HG03196 (cell line): Measurements from ENCODE around the gene EDC3.
"Not testable (repeated sequence)": the region's sequence is repeated elsewhere in the genome, so short reads cannot be mapped to it uniquely, and the experiment has no call there.

ENCODE experiments used
- ATAC-seq: cut with Tn5 transposase; IDR thresholded peaks from one replicate; pipeline ENCODE4 v1.9.1; 2021; ENCODE audit not compliant: unreplicated experiment

Gene EDC3

GRCh38 chr15:74612677-74613076 is 83.1 kb downstream of the EDC3 start:
- no peak for ATAC-seq

DNA sequence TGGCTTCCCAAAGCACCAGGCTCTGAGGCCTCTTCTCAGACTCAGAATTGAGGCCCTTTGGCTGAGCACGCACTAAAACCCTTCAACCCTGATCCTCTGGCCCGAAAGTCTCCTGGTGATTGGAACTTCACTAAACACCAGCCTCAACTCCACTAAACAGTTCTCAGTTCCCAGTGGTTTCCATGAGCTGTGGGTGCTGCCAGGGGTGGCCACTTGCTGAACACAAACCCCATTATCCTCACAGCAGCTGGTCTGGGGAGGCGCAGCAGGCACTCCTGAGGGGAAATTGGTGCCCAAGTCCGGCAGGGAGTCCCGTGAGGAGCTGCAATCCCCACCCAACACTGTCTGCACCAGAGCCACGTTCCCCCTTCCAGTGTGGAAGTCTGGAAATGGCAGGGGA is 84.0 kb downstream of the EDC3 start:
- no peak for ATAC-seq

DNA sequence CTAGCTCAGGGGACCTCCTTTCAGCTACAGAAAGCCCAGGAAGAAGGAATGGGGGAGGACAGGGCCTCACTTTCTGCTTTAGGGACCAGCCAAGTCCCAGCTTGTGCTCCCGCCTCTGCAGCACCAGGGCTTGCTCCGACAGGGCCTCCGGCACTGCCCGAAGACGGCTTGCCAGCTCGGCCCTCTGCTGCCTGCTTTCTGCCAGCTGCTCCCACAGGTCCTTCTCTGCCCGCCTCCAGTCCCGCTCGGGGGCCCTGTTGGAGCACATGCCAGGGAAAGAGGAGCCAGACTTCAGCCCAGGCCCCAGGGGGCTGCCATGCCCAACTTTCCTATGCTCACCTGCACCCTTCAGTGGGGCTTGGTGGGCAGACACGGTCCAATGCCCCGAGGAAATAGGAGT is 84.5 kb downstream of the EDC3 start:
- ATAC-seq, result no peak

- no peak for ATAC-seq
Measured at GRCh38 chr15:74610302-74610951, 85.4 kb downstream of the EDC3 start.

- ATAC-seq, result no peak
Measured at GRCh38 chr15:74609938-74610301, 85.9 kb downstream of the EDC3 start.

GRCh38 chr15:74608786-74609185 is 87.0 kb downstream of the EDC3 start:
- no peak for ATAC-seq

GRCh38 chr15:74605795-74606150 is 90.1 kb downstream of the EDC3 start:
- ATAC-seq, result no peak

DNA sequence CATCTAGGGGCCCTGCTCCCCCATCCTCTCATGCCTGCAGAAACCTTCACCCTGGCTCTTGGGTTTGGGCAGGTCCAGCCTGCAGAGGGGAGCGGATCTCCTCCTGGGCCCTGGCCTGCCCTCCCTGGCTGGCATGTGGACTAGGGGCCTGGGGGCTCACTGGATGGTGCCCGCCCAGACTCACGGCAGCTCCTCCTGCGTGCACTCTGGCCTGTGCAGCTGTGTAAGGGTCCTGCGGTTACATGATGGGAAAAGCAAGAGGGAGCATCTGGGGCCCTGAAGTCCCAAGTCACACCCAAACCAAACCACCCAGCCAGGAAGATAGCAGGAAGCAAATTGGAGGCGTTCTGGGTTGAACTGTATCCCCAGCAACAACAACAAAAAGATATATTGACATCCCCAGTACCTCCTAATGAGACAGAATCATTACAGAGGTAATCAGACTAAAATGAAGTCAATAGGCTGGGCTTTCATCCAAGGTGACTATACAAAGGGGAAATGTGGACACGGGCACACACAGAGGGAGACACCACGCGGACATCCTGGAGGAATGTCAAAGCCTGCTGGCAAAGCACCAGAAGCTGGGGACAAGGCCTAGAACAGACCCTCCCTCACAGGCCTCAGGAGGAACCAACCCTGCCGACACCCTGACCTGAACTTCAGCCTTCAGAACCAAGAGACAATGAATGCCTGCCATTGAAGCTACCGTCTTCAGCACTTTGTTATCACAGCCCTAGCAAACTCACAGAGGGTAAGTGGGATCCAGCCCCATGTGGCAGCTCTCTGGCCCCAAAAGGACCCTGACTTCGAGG is 90.6 kb downstream of the EDC3 start:
- ATAC-seq, result no peak

DNA sequence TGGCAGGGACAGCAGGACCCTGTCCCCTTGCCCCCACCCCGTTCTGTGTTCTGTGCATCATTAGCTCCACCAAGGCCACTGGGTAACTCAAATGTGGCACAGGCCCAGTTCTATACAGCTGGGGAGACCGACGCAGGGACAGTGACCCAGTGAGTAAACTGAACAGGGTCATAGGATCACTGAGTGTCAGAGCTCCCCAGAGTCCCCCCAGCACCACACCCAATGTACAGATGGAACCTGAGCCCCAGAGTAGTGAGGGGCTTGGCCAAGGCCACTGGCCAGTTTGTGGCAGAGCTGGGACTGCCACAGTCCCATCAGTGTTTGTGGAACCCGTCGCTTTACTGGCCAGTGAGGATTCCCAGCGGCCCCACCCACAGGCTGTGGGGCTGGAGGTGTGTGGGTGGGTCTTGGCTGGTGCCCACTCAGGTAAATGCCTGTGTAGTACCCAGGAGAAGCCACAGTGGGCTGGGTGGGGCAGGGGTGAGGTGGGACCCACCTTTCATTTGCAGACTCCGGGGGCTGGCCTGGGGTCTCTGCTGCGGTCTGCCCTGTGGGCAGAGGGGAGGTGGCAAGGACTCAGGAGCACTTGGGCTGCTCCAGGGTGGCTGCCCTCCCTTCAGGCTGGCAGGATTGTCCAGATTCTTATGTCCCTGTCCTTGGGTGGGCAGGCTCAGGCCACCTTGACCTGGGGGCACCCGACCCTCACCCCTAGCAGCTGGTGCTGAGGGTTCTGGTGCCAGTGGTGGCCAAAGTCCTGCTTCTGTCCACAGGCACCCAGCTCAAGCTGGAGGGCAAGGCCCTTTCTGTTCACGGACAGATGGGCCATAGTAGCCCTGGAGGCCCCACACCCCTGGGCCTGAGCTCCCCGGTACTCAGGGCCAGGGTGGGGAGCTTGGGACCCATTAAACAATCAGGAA is 91.8 kb downstream of the EDC3 start:
- ATAC-seq, result no peak

DNA sequence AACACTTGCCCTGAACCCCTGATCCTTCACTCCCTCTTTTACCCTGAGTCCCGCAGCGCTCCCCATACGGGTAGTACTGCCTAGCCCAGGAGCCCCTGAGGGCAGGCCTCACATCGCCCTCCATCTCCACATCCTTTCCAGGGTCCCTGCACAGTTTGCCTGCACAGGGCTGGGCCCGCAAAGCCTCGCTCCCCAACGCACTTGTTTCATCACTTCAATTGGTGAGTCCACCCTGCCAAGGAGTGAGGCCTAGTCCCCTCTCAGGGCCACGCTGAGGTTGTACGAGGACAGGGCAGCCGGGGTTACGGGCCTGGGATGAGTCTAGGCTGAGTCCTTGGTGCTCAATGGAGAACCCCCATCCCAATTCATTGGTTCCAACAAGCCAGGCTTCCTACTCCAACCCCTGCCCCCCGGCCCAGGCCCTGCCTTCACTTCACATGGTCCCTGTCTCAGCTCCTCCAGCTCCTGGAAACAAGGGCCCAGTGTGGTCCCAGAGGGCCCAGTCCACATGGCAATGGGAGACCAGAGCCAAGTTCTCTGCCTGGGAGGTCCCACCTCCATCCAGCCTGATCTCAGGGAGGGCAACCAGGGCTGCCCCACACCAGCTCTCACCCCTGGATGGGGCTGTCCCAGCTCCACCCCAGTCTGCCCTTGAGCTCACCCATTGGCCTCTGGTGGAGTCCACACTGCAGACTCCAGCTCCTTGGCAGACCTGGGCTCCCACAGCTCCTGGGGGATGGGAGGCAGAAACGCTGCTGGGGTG is 92.6 kb downstream of the EDC3 start:
- no peak for ATAC-seq

DNA sequence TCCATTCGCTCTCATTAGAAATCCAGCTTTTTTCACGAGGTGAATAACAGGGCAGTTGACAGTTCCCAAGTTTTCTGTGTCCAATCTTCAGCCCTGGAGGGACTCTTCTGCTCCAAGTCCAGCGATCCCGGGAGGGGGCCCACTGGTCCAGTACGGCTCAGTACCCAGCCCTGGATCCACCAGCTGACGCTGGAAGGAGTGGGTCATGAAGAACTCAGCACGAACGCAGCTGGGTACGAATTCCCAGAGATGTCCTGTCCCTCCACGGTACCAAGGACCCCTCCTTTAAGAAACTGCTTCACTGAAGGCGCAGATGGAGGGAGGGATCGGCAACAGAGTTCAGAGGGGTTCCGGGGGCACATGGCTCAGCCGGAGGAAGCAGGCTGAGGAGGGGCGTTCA is 96.7 kb downstream of the EDC3 start:
- no peak for ATAC-seq

GRCh38 chr15:74598126-74598842 is 97.5 kb downstream of the EDC3 start:
- ATAC-seq, result peak; percentile 77

DNA sequence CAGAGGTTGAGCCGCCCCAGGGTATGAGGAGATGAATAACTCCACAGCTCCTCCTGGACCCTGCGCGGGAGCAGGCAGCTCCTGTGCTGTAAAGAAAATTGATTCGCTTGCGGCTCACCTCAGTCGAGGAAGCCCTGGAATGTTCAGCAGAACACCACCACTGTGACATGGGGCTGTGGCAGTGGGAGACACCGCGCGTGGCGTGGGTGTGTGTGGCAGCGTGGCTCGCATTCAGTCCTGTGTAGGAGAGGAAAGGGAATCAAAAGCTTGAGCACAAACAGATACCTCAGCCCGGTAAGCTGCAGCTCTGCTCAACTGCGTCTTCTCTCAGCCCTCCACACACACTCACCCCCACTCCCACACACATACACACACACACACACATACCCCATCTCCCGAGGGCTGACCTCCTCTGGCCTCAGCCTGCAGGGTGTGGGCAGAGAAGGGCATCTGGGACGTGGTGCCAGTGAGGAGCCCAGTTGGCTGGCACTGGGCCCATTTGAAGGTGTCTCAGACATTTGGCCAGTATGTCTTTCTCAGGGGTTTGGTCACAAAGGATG is 98.6 kb downstream of the EDC3 start:
- ATAC-seq, result not testable (repeated sequence)

DNA sequence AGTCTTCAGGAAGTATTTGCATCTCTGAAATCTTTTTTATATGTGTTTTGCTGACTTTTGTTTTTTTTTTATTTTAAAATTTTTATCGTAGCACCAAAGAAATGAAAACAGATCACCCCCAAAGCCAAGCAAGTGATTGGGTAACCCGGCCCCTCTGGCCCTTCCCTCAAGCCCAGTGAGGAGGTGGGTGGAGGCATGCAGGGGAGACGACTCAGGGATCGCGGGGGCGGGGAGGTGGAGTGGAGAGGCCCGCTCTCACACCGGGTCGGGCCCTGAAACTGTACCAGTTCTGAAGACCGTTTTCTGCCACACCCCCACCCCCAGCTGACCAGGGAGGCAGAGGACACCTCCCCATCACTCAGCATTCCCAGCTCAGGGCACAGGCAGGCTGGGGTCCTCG is 99.1 kb downstream of the EDC3 start:
- not testable (repeated sequence) for ATAC-seq

GRCh38 chr15:74595271-74595670 is 100.6 kb downstream of the EDC3 start:
- no peak for ATAC-seq

DNA sequence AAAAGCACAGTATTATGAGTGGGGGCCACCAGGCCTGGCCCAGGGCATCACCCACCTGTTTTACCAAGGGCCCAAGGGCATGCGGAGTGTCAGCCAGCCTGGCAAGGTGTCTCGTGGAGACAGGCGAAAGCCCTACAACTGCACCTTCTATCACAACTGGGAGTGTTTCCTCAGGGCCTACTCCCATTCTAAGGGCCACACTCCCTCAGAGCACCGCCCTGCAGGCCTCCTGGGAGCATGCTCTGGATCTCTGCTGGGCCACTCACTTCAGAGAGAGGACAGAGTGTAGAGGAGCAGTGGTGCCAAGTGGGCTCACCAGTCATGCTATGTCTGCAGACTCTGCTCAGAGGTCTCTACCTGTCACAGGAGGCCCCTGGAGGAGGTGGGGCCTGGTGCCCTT is 101.4 kb downstream of the EDC3 start:
- no peak for ATAC-seq

GRCh38 chr15:74593122-74593521 is 102.7 kb downstream of the EDC3 start:
- ATAC-seq, result no peak

DNA sequence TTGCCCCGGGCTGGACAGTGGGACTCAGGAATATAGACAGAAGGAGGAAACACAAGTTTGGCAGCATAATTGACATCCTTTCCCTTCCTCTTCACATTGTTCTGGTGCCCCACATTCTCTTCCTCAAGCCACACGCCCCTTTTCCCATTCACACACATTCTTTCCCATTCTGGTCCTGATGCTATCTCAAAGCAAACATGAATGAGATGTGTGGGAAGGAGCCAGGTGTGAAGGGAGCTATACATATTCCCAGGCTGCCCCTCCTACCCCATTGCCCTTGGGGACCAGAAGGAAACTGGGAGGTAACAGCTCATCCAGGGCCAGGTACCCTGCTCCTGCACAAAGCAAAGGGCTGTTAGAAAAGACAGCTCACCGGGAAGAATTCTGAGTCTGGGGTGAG is 103.6 kb downstream of the EDC3 start:
- no peak for ATAC-seq

DNA sequence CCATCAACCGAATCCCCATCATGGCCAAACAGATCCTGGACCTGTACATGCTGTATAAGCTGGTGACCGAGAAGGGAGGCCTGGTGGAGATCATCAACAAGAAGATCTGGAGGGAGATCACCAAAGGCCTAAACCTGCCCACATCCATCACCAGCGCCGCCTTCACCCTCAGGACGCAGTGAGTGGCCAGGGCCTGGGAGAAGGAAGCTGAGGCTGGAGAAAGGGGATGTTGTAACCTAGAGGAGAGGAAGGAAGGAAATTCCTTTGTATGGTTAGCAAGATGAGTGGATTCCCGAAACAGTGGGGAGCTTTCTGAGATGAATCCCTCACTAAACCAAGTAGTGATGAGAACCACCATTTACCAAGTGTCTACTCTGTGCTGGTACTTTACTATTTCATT is 106.0 kb downstream of the EDC3 start:
- ATAC-seq, result no peak

DNA sequence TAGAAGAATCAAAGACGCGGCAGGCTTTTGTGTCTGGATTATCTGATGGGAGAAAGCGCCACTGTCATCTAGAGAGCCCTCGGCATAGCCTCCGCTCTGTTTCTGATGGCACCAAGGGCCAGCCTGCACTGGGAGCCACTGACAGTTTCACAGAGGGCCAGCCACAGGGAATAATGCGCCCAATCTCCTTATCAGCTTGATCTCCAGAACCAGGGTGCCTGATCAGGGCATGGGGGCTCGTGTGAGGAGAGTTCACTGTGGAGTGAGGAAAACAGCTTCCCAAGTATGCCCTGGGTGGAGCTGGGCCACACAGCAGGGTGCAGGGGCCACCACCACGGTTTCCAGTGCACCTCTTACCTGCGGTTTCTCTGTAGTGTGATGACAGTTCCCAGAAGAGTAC is 110.0 kb downstream of the EDC3 start:
- no peak for ATAC-seq
